ENCODE results near the gene GATA5. TPM values are rescaled to one million over a fixed set of nuclear protein-coding genes. Genes with fewer than 3 reads are reported as not detected.

Gene GATA5
- total and polyA plus RNA-seq, 10 donors: 0.02 to 0.19 (median 0.13) TPM; not detected in 7

- H3K27me3 ChIP-seq (replicated peaks in 1 of 7): peaks cover 3 to 100% (median 78%) of the 10 kb centered on the region in 7 donors
- H3K4me3 ChIP-seq: no peak overlapping the region
- no peaks in the 10 kb centered on the region for H3K36me3 ChIP-seq
- peaks cover 10 to 33% (median 27%) of the 10 kb centered on the region in 6 donors for H3K4me1 ChIP-seq
- intact Hi-C loops (cut with DNase I; ENCODE audit: low total_unique reads): no loop called here
- DNase-seq: no peak
- WGBS, 5 donors: 65 to 78% (median 72%) methylated on average over 19 to 30 of the region's 30 CpGs
- no peak for TF ChIP-seq POLR2AphosphoS5 (IDR thresholded peaks at IDR 0.05)
- TF ChIP-seq, protein P1, sequence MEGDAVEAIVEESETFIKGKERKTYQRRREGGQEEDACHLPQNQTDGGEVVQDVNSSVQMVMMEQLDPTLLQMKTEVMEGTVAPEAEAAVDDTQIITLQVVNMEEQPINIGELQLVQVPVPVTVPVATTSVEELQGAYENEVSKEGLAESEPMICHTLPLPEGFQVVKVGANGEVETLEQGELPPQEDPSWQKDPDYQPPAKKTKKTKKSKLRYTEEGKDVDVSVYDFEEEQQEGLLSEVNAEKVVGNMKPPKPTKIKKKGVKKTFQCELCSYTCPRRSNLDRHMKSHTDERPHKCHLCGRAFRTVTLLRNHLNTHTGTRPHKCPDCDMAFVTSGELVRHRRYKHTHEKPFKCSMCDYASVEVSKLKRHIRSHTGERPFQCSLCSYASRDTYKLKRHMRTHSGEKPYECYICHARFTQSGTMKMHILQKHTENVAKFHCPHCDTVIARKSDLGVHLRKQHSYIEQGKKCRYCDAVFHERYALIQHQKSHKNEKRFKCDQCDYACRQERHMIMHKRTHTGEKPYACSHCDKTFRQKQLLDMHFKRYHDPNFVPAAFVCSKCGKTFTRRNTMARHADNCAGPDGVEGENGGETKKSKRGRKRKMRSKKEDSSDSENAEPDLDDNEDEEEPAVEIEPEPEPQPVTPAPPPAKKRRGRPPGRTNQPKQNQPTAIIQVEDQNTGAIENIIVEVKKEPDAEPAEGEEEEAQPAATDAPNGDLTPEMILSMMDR (IDR thresholded peaks at IDR 0.05 in 8 of 11, conservative IDR thresholded peaks at IDR 0.05 in 3 of 11): no peak
- TF ChIP-seq POLR2A (IDR thresholded peaks at IDR 0.05): no peak
- no peaks in the 10 kb centered on the region for H3K9me3 ChIP-seq
- no peak overlapping the region for H3K27ac ChIP-seq
Measured at GRCh38 chr20:62472941-62473585, 2.7 kb downstream of the GATA5 start.

- intact Hi-C loops (cut with DNase I; ENCODE audit: low total_unique reads): no loop called here
- Histone ChIP-seq H3K36me3 (no peaks in the 10 kb centered on the region), H3K4me1 (peaks cover 10 to 33% (median 27%) of the 10 kb centered on the region in 6 donors), H3K4me3 (no peak overlapping the region), H3K9me3 (no peaks in the 10 kb centered on the region), H3K27ac (no peak overlapping the region), H3K27me3 (replicated peaks in 1 of 7) (peaks cover 3 to 100% (median 74%) of the 10 kb centered on the region in 7 donors)
- DNase-seq: no peak
- 82 to 88% (median 85%) methylated on average over 11 to 23 of the region's 23 CpGs for WGBS, 5 donors
- TF ChIP-seq POLR2AphosphoS5 (IDR thresholded peaks at IDR 0.05) (no peak), POLR2A (IDR thresholded peaks at IDR 0.05) (no peak)
- TF ChIP-seq, protein P1 (IDR thresholded peaks at IDR 0.05 in 8 of 11, conservative IDR thresholded peaks at IDR 0.05 in 3 of 11): no peak
Measured at GRCh38 chr20:62472138-62472940, 3.5 kb downstream of the GATA5 start.

DNA sequence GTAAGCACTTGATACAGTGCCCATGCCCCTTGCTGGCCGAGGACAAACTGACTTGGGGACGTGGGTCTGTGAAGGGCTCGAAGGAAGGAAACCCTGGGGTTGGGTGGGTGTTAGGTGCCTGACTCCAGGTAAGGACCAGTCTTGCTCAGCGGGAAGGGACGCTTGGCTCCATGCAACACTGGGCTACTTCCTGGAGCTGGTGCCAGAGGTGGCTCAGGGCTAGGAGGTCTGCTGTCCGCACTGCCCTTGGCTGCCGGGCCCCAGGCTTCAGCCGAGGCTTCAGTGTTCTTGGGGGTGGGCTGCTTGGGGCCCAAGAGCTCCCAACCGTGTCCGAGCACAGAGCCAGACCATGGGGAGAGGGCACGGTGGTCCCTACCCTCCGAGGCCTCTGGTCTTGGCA, 5.3 kb downstream of the GATA5 start:
- 76 to 83% (median 82%) methylated on average over 5 to 12 of the region's 12 CpGs for WGBS, 5 donors

More for the DNA sequence above, 5.3 kb downstream of the GATA5 start:
- no peak for TF ChIP-seq POLR2AphosphoS5 (IDR thresholded peaks at IDR 0.05)
- TF ChIP-seq POLR2A (IDR thresholded peaks at IDR 0.05): no peak
- TF ChIP-seq, protein P1 (IDR thresholded peaks at IDR 0.05 in 8 of 11, conservative IDR thresholded peaks at IDR 0.05 in 3 of 11): no peak
- Histone ChIP-seq H3K36me3 (no peaks in the 10 kb centered on the region), H3K9me3 (no peaks in the 10 kb centered on the region), H3K4me1 (peaks cover 3 to 18% (median 15%) of the 10 kb centered on the region in 6 donors), H3K27me3 (replicated peaks in 1 of 7) (peaks cover 3 to 100% (median 69%) of the 10 kb centered on the region in 7 donors), H3K27ac (no peak overlapping the region), H3K4me3 (no peak overlapping the region)
- no peak for DNase-seq
- intact Hi-C loops (cut with DNase I; ENCODE audit: low total_unique reads): no loop called here

Data from spleen (tissue), 11 donors.